NCI-H1105 treated with DMSO at 0.1 percent for 48 hours (cell line): ENCODE results near the gene COL26A1.
"Not testable (repeated sequence)": the region's sequence is repeated elsewhere in the genome, so short reads cannot be mapped to it uniquely, and the experiment has no call there.

Experiments used
- DNase-seq: peaks from one replicate; lab custom pipeline; 2025; lab: John Stamatoyannopoulos, UW

The COL26A1 gene

GRCh38 chr7:101402081-101402779 is 39.6 kb downstream of the COL26A1 start:
- DNase-seq: no peak

GRCh38 chr7:101402835-101403234 is 40.2 kb downstream of the COL26A1 start:
- DNase-seq: no peak

GRCh38 chr7:101405474-101406067 is 42.9 kb downstream of the COL26A1 start:
- DNase-seq: no peak

- no peak for DNase-seq
Observed at GRCh38 chr7:101410743-101411507, 48.2 kb downstream of the COL26A1 start.

GRCh38 chr7:101411508-101411874 is 48.8 kb downstream of the COL26A1 start:
- DNase-seq: no peak

- no peak for DNase-seq
Observed at GRCh38 chr7:101412976-101413375, 50.3 kb downstream of the COL26A1 start.

- DNase-seq: no peak
Observed at GRCh38 chr7:101418694-101419093, 56.0 kb downstream of the COL26A1 start.

GRCh38 chr7:101419831-101420230 is 57.2 kb downstream of the COL26A1 start:
- DNase-seq: no peak

- DNase-seq: no peak
Observed at GRCh38 chr7:101420436-101420835, 57.8 kb downstream of the COL26A1 start.

- no peak for DNase-seq
Observed at GRCh38 chr7:101422356-101423195, 59.9 kb downstream of the COL26A1 start.

GRCh38 chr7:101426303-101427011 is 63.8 kb downstream of the COL26A1 start:
- no peak for DNase-seq

GRCh38 chr7:101428093-101428866 is 65.6 kb downstream of the COL26A1 start:
- no peak for DNase-seq

- DNase-seq: no peak
Observed at GRCh38 chr7:101432316-101432715, 69.6 kb downstream of the COL26A1 start.

- DNase-seq: no peak
Observed at GRCh38 chr7:101433688-101434087, 71.0 kb downstream of the COL26A1 start.

- not testable (repeated sequence) for DNase-seq
Observed at GRCh38 chr7:101434155-101434554, 71.5 kb downstream of the COL26A1 start.

GRCh38 chr7:101435461-101436220 is 73.0 kb downstream of the COL26A1 start:
- no peak for DNase-seq

GRCh38 chr7:101436221-101436735 is 73.6 kb downstream of the COL26A1 start:
- no peak for DNase-seq

GRCh38 chr7:101436857-101437576 is 74.3 kb downstream of the COL26A1 start:
- DNase-seq: no peak

GRCh38 chr7:101441890-101442289 is 79.2 kb downstream of the COL26A1 start:
- DNase-seq: no peak
